Fibroblast of villous mesenchyme (primary cell): ENCODE results near the gene KIF26B. TPM values are rescaled to one million over a fixed set of nuclear protein-coding genes. Genes with fewer than 3 reads are reported as not detected.
A peak's percentile ranks its signal among the peaks of the same experiment; 100 is the strongest.
"Not testable (repeated sequence)": the region's sequence is repeated elsewhere in the genome, so short reads cannot be mapped to it uniquely, and the experiment has no call there.

Experiments
- DNase-seq: peaks from one replicate; pipeline ENCODE4 v3.0.0-alpha.2; 2010; ENCODE audit warnings: low read depth
- H3K4me3 ChIP-seq: 2 replicates; pipeline ENCODE4 v1.5.1; 2011; ENCODE audit warnings: low read depth, mild to moderate bottlenecking, low read length
- CTCF ChIP-seq: IDR thresholded peaks from 2 replicates; pipeline ENCODE4 v1.5.1; 2012; ENCODE audit warnings: low read depth, mild to moderate bottlenecking, low read length; ENCODE audit not compliant: insufficient read depth
- total RNA-seq: library from RNA; depleted of rRNA; stranded (reverse); fragments of >200 nt; gene quantifications from 2 replicates; pipeline ENCODE4 v1.2.3, GENCODE V29; 2012

The KIF26B gene
- total RNA-seq, 1 donor = 12.1 TPM

GRCh38 chr1:245730801-245731200 is 576.0 kb downstream of the KIF26B start:
- H3K4me3 ChIP-seq = no peak overlapping the region
- DNase-seq = no peak
- no peak for TF ChIP-seq CTCF

- not testable (repeated sequence) for DNase-seq, H3K4me3 ChIP-seq
Observed at GRCh38 chr1:245740336-245740735, 585.6 kb downstream of the KIF26B start.

GRCh38 chr1:245742896-245743295 is 588.1 kb downstream of the KIF26B start:
- H3K4me3 ChIP-seq = no peak overlapping the region
- TF ChIP-seq CTCF = no peak
- no peak for DNase-seq

DNA sequence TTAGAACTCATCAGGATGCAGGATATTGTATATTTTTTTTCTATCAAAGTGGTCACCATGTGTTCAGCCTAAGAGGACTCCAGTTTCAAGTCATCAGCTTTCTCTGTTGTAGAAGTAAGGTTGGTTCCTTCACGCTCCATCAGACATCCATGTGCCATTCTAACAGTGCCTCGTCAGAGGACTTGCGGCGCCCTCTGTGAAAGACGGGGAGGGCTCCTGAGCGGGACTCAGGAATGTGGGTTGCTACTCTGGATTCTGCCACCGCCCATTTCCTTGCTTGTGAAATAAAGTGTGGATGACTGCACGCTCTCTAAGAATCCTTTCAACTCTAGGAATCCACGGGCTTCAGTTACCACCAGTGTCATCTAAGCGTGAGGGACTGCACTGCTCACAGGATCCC is 593.5 kb downstream of the KIF26B start:
- H3K4me3 ChIP-seq = no peak overlapping the region
- TF ChIP-seq CTCF = no peak
- DNase-seq = no peak

DNA sequence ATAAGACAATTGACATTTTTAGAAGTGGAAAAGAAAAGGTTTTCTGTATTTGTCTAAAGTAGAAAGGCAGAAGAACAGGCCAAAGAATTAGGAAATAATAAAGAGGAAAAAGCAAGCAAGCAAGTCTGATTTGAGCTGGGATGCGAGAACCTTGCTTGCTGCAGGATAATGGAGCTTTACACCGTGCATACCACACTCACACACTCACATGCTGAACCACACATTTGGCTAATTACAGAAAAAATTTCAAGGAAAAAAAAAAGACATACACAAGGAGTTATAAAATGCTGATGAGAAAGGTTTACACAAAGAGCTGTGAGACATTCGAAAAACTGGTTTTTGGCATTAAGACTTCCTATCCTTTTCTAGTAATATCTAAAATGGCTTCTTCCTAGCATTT is 593.9 kb downstream of the KIF26B start:
- TF ChIP-seq CTCF = no peak
- no peak overlapping the region for H3K4me3 ChIP-seq
- DNase-seq = no peak

- no peak for DNase-seq
- TF ChIP-seq CTCF = no peak
- H3K4me3 ChIP-seq = no peak overlapping the region
Observed at GRCh38 chr1:245749053-245749452, 594.3 kb downstream of the KIF26B start.

DNA sequence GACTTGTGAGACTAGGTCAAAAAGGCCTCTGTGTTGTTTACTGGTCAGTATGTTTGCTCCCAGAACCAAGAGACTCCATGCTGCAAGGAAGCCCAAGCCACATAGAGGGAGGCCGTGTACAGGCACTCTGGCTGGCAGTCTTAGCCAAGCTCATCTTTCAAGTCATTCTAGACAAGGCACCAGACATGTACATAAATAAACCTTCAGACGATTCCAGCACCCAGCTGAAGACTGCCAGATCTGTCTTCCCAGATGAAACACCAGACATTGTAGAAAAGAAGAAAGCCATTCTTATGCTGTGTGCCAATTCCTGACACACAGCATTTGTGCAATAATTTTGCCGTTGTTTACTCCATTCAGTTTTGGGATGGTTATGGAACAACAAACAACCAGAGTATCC is 595.5 kb downstream of the KIF26B start:
- peak; percentile 43 for DNase-seq
- no peak for TF ChIP-seq CTCF
- no peak overlapping the region for H3K4me3 ChIP-seq
